GM18499 (cell line): ENCODE results near the gene MXD3.
"Not testable (repeated sequence)": the region's sequence is repeated elsewhere in the genome, so short reads cannot be mapped to it uniquely, and the experiment has no call there.

Experiments used
- ATAC-seq: cut with Tn5 transposase; IDR thresholded peaks from one replicate; pipeline ENCODE4 v1.9.1; 2021; ENCODE audit warnings: moderate number of reproducible peaks; ENCODE audit not compliant: insufficient read depth, unreplicated experiment

MXD3 gene

GRCh38 chr5:177306674-177307543, 4.8 kb downstream of the MXD3 start:
- ATAC-seq: no peak

GRCh38 chr5:177306103-177306640, 5.5 kb downstream of the MXD3 start:
- not testable (repeated sequence) for ATAC-seq

GRCh38 chr5:177304392-177305119, 7.1 kb downstream of the MXD3 start:
- ATAC-seq: no peak

- ATAC-seq: no peak
Measured at GRCh38 chr5:177303925-177304391, 7.7 kb downstream of the MXD3 start.

- ATAC-seq: no peak
Measured at GRCh38 chr5:177303121-177303924, 8.4 kb downstream of the MXD3 start, which contains the start of the genes PRELID1 and RAB24. Gene PRELID1 (plus strand): TSS chr5:177303799. CDS start chr5:177303986, 187 bp downstream. Gene RAB24 (minus strand): TSS chr5:177303719. CDS start chr5:177303288, 431 bp downstream.

GRCh38 chr5:177302354-177303110, 9.2 kb downstream of the MXD3 start:
- no peak for ATAC-seq

GRCh38 chr5:177301503-177302165, 10.1 kb downstream of the MXD3 start:
- ATAC-seq: no peak

GRCh38 chr5:177300951-177301350, 10.7 kb downstream of the MXD3 start:
- no peak for ATAC-seq

- ATAC-seq: no peak
Measured at GRCh38 chr5:177300236-177300880, 11.3 kb downstream of the MXD3 start.

GRCh38 chr5:177299697-177300096, 12.0 kb downstream of the MXD3 start:
- no peak for ATAC-seq

- no peak for ATAC-seq
Measured at GRCh38 chr5:177297922-177298321, 13.8 kb downstream of the MXD3 start.

- ATAC-seq: no peak
Measured at GRCh38 chr5:177296581-177296980, 15.1 kb downstream of the MXD3 start.

GRCh38 chr5:177295924-177296323, 15.8 kb downstream of the MXD3 start:
- ATAC-seq: no peak

GRCh38 chr5:177294632-177295031, 17.1 kb downstream of the MXD3 start:
- no peak for ATAC-seq

GRCh38 chr5:177293819-177294581, 17.7 kb downstream of the MXD3 start:
- ATAC-seq: no peak

- ATAC-seq: no peak
Measured at GRCh38 chr5:177291735-177292134, 20.0 kb downstream of the MXD3 start.

GRCh38 chr5:177290816-177291596, 20.7 kb downstream of the MXD3 start:
- no peak for ATAC-seq
